ENCODE results near the gene NEK6. TPM values are rescaled to one million over a fixed set of nuclear protein-coding genes. Genes with fewer than 3 reads are reported as not detected.
A peak's percentile ranks its signal among the peaks of the same experiment; 100 is the strongest.

NEK6 gene
- total RNA-seq, 3 donors from 2014 or later (not counting 1 experiment from before 2014, with no cell fraction given), result 25.0 to 34.9 (median 33.0) TPM

- H3K36me3 Mint-ChIP-seq, result no peaks in the 10 kb centered on the region
- Histone ChIP-seq H3K4me1 (ENCODE audit: control insufficient read depth, insufficient read depth, low read length) (peaks cover 2% of the 10 kb centered on the region), H3K27ac (ENCODE audit: low read length) (no peak overlapping the region), H3K27me3 (ENCODE audit: control insufficient read depth, insufficient read depth, low read length) (no peaks in the 10 kb centered on the region), H3K36me3 (ENCODE audit: control insufficient read depth, insufficient read depth, low read length) (no peaks in the 10 kb centered on the region), H3K9me3 (ENCODE audit: control insufficient read depth, insufficient read depth, low read length) (no peaks in the 10 kb centered on the region), H3K4me3 (ENCODE audit: low read length) (no peak overlapping the region)
- H3K9me3 Mint-ChIP-seq, result no peaks in the 10 kb centered on the region
- H3K27me3 Mint-ChIP-seq (ENCODE audit: low read depth in 2 of 2), result no peaks in the 10 kb centered on the region
- no peak for TF ChIP-seq CTCF (IDR thresholded peaks at IDR 0.05)
- no peak overlapping the region for H3K27ac Mint-ChIP-seq
- 97% methylated on average over 4 of the region's 4 CpGs for WGBS (ENCODE audit: insufficient coverage)
- DNase-seq, result no peak
- intact Hi-C loops (cut with micrococcal nuclease), result no loop called here
- H3K4me1 Mint-ChIP-seq, result peaks cover 67 to 71% of the 10 kb centered on the region in 2 donors
- ATAC-seq, result no peak
- H3K4me3 Mint-ChIP-seq, result no peak overlapping the region
Measured at GRCh38 chr9:124364141-124364540, 106.4 kb downstream of the NEK6 start.

GRCh38 chr9:124365036-124365435 is 107.3 kb downstream of the NEK6 start:
- H3K27me3 ChIP-seq (ENCODE audit: control insufficient read depth, insufficient read depth, low read length), result no peaks in the 10 kb centered on the region
- H3K4me3 Mint-ChIP-seq, result no peak overlapping the region
- DNase-seq (no peak), ATAC-seq (no peak)
- 93% methylated on average over 8 of the region's 8 CpGs for WGBS (ENCODE audit: insufficient coverage)
- no peak for TF ChIP-seq CTCF (IDR thresholded peaks at IDR 0.05)
- H3K27ac Mint-ChIP-seq, result no peak overlapping the region
- no peak overlapping the region for H3K4me3 ChIP-seq (ENCODE audit: low read length)
- H3K4me1 Mint-ChIP-seq, result peaks cover 67 to 73% of the 10 kb centered on the region in 2 donors
- H3K36me3 ChIP-seq (ENCODE audit: control insufficient read depth, insufficient read depth, low read length), result no peaks in the 10 kb centered on the region
- no peaks in the 10 kb centered on the region for H3K9me3 ChIP-seq (ENCODE audit: control insufficient read depth, insufficient read depth, low read length)
- H3K9me3 Mint-ChIP-seq, result no peaks in the 10 kb centered on the region
- peaks cover 2% of the 10 kb centered on the region for H3K4me1 ChIP-seq (ENCODE audit: control insufficient read depth, insufficient read depth, low read length)
- no peaks in the 10 kb centered on the region for H3K27me3 Mint-ChIP-seq (ENCODE audit: low read depth in 2 of 2)
- no peak overlapping the region for H3K27ac ChIP-seq (ENCODE audit: low read length)
- H3K36me3 Mint-ChIP-seq, result no peaks in the 10 kb centered on the region
- intact Hi-C loops (cut with micrococcal nuclease), result no loop called here

GRCh38 chr9:124366476-124367220 is 108.9 kb downstream of the NEK6 start:
- no peak for ATAC-seq
- Mint-ChIP-seq H3K36me3 (no peaks in the 10 kb centered on the region), H3K27me3 (ENCODE audit: low read depth in 2 of 2) (no peaks in the 10 kb centered on the region), H3K27ac (peak overlapping the region in 1 of 2 donors; percentile 13), H3K9me3 (no peaks in the 10 kb centered on the region), H3K4me3 (no peak overlapping the region), H3K4me1 (peaks cover 63 to 68% of the 10 kb centered on the region in 2 donors)
- intact Hi-C loops (cut with micrococcal nuclease), result no loop called here
- TF ChIP-seq CTCF (IDR thresholded peaks at IDR 0.05), result no peak
- no peaks in the 10 kb centered on the region for H3K36me3 ChIP-seq (ENCODE audit: control insufficient read depth, insufficient read depth, low read length)
- 92% methylated on average over 8 of the region's 10 CpGs for WGBS (ENCODE audit: insufficient coverage)
- H3K4me3 ChIP-seq (ENCODE audit: low read length), result no peak overlapping the region
- no peaks in the 10 kb centered on the region for H3K27me3 ChIP-seq (ENCODE audit: control insufficient read depth, insufficient read depth, low read length)
- no peak overlapping the region for H3K27ac ChIP-seq (ENCODE audit: low read length)
- no peaks in the 10 kb centered on the region for H3K9me3 ChIP-seq (ENCODE audit: control insufficient read depth, insufficient read depth, low read length)
- no peak for DNase-seq
- H3K4me1 ChIP-seq (ENCODE audit: control insufficient read depth, insufficient read depth, low read length), result no peaks in the 10 kb centered on the region

GRCh38 chr9:124368692-124369091 is 110.9 kb downstream of the NEK6 start:
- no peak for TF ChIP-seq CTCF (IDR thresholded peaks at IDR 0.05)
- ATAC-seq (no peak), DNase-seq (no peak)
- Histone ChIP-seq H3K4me3 (ENCODE audit: low read length) (no peak overlapping the region), H3K4me1 (ENCODE audit: control insufficient read depth, insufficient read depth, low read length) (no peaks in the 10 kb centered on the region), H3K27me3 (ENCODE audit: control insufficient read depth, insufficient read depth, low read length) (no peaks in the 10 kb centered on the region), H3K9me3 (ENCODE audit: control insufficient read depth, insufficient read depth, low read length) (no peaks in the 10 kb centered on the region), H3K27ac (ENCODE audit: low read length) (no peak overlapping the region), H3K36me3 (ENCODE audit: control insufficient read depth, insufficient read depth, low read length) (peaks cover 2% of the 10 kb centered on the region)
- Mint-ChIP-seq H3K36me3 (no peaks in the 10 kb centered on the region), H3K9me3 (no peaks in the 10 kb centered on the region), H3K4me1 (peaks cover 68 to 75% of the 10 kb centered on the region in 2 donors), H3K27ac (peak overlapping the region in 1 of 2 donors; percentile 41), H3K27me3 (ENCODE audit: low read depth in 2 of 2) (no peaks in the 10 kb centered on the region), H3K4me3 (no peak overlapping the region)
- intact Hi-C loops (cut with micrococcal nuclease), result no loop called here
- WGBS (ENCODE audit: insufficient coverage), result 88% methylated on average over 3 of the region's 3 CpGs
